HepG2 (cell line): ENCODE measurements around the gene PIM3. TPM values are rescaled to one million over a fixed set of nuclear protein-coding genes. Genes with fewer than 3 reads are reported as not detected.

Experiments
- HIVEP1 ChIP-seq: sonication (generic); formaldehyde crosslinking; IDR thresholded peaks from 2 replicates; pipeline ENCODE4 v1.4.0; 2020; ENCODE audit warnings: mild to moderate bottlenecking, missing genetic modification reagents
- ONECUT2 ChIP-seq: sonication (generic); formaldehyde crosslinking; IDR thresholded peaks from 2 replicates; pipeline ENCODE4 v1.4.0; 2020; ENCODE audit warnings: missing genetic modification reagents
- PCBP1 ChIP-seq: fragments of 200-400 bp; formaldehyde crosslinking; IDR thresholded peaks from 2 replicates; pipeline ENCODE4 v1.6.1; 2017; ENCODE audit warnings: mild to moderate bottlenecking, low read depth, low read length, borderline replicate concordance
- RARA ChIP-seq: IDR thresholded peaks from 2 replicates; pipeline ENCODE4 v1.6.1; 2016; ENCODE audit warnings: missing genetic modification reagents, missing compliant biosample characterization
- TARDBP ChIP-seq: sonication (generic); formaldehyde crosslinking; IDR thresholded peaks from 2 replicates; pipeline ENCODE4 v1.8.0; 2022; ENCODE audit warnings: mild to moderate bottlenecking, missing genetic modification reagents
- ZKSCAN5 ChIP-seq: sonication (generic); formaldehyde crosslinking; IDR thresholded peaks from 2 replicates; pipeline ENCODE4 v1.5.1; 2020; ENCODE audit warnings: mild to moderate bottlenecking, missing genetic modification reagents
- ZNF569 ChIP-seq: sonication (generic); formaldehyde crosslinking; IDR thresholded peaks from 2 replicates; pipeline ENCODE4 v1.5.0; 2020; ENCODE audit warnings: mild to moderate bottlenecking, missing genetic modification reagents, moderate library complexity, borderline replicate concordance
- polyA plus RNA-seq, 8 experiments: library from polyadenylated mRNA; depleted of rRNA in 3 of 8; stranded (reverse) in 7 of 8; unstranded in 1 of 8; fragments of >200 nt; fragmentation: Illumina TruSeq in 4 of 8; extraction: Trizol in 4 of 8; gene quantifications; 2 replicates each; pipeline versions ENCODE4 v1.2.1 to v1.2.3, GENCODE V29; 2011 to 2016; ENCODE audit warnings: low read depth in 4 of 8, missing spikeins in 1 of 8, mixed read lengths in 1 of 8; ENCODE audit not compliant: insufficient read depth in 1 of 8
- total RNA-seq, 5 experiments: library from RNA; depleted of rRNA; stranded (reverse); fragments of >200 nt; fragmentation: Illumina TruSeq; extraction: Trizol; gene quantifications; 2 replicates each; pipeline ENCODE4 v1.2.3, GENCODE V29; 2016; ENCODE audit warnings: low read depth in 1 of 5
- TF ChIP-seq, protein P1 (sequence below): sonication (generic); formaldehyde crosslinking; IDR thresholded peaks from 2 replicates; pipeline ENCODE4 v1.4.0; 2020; ENCODE audit warnings: low read depth, mild to moderate bottlenecking, missing genetic modification reagents
- TF ChIP-seq, protein P2 (sequence below): IDR thresholded peaks from 2 replicates; pipeline ENCODE4 v1.6.1; 2016; ENCODE audit warnings: missing compliant biosample characterization, missing genetic modification reagents, borderline replicate concordance
- TF ChIP-seq, protein P3 (sequence below): sonication (generic); formaldehyde crosslinking; IDR thresholded peaks from 2 replicates; pipeline ENCODE4 v1.8.0; 2022; ENCODE audit warnings: missing genetic modification reagents, mild to moderate bottlenecking, borderline replicate concordance
- TF ChIP-seq, protein P4 (sequence below): sonication (generic); formaldehyde crosslinking; IDR thresholded peaks from 2 replicates; pipeline ENCODE4 v1.5.0; 2020; ENCODE audit warnings: mild to moderate bottlenecking, missing genetic modification reagents
- TF ChIP-seq, protein P5 (sequence below): sonication (generic); formaldehyde crosslinking; IDR thresholded peaks from 2 replicates; pipeline ENCODE4 v1.8.0; 2022; ENCODE audit warnings: missing genetic modification reagents, low read depth, mild to moderate bottlenecking, borderline replicate concordance
- TF ChIP-seq, protein P6 (sequence below): sonication (generic); formaldehyde crosslinking; IDR thresholded peaks from one replicate; pipeline ENCODE4 v1.5.1; 2020; ENCODE audit warnings: mild to moderate bottlenecking, missing genetic modification reagents; ENCODE audit errors: not compliant biosample characterization

The PIM3 gene
- total and polyA plus RNA-seq, 2 of the 13 experiments (the other 11 are each of a cell fraction or from before 2014, with no cell fraction given) = 21.6 to 31.2 TPM

DNA sequence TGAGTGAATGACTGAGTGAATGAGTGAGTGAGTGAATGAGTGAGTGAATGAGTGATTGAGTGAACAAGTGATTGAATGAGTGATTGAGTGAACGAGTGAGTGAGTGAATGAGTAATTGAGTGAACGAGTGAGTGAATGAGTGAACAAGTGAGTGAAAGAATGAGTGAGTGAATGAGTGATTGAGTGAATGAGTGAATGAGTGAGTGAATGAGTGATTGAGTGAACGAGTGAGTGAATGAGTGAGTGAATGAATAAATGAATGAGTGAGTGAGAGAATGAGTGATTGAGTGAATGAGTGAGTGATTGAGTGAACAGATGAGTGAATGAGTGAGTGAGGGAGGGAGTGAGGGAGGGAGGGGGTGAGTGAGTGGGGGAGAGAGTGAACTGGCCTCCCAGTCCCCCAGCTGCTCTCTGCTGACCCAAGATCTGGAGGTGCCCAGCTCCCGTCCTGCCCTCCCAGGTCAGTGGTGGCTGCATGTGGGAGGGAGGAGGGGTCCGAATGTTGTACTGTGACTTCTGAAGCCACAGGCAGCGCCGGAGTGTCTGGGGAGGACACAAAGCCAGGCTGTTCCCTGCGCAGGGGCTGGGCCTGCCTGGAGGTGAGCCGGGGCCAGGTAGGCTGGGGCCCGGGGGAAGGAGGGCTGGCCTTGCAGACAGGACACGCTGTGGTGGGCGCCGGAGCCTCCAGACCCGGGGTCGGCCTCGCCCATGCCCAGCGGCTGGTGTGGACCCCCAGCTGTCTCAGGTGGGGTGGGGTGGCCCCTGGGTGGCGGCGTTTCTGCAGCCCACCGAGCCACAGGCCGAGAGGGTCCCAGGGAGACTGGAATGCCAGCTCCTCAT is 17.8 kb upstream of the PIM3 start (continued):
- TF ChIP-seq, protein P1, sequence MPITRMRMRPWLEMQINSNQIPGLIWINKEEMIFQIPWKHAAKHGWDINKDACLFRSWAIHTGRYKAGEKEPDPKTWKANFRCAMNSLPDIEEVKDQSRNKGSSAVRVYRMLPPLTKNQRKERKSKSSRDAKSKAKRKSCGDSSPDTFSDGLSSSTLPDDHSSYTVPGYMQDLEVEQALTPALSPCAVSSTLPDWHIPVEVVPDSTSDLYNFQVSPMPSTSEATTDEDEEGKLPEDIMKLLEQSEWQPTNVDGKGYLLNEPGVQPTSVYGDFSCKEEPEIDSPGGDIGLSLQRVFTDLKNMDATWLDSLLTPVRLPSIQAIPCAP = no peak
- TF ChIP-seq TARDBP (CRISPR knock-in tag) (peak; percentile 77; the same call in 1 of the 2 replicates), HIVEP1 (CRISPR knock-in tag) (peak; percentile 45; the same call in 1 of the 2 replicates), ONECUT2 (CRISPR knock-in tag) (no peak), ZKSCAN5 (0 out of 2 replicates have a peak, but pooled peaks have one; percentile 54), RARA (CRISPR knock-in tag) (peak; percentile 70), ZNF569 (CRISPR knock-in tag) (no peak), PCBP1 (no peak)
- TF ChIP-seq, protein P2, sequence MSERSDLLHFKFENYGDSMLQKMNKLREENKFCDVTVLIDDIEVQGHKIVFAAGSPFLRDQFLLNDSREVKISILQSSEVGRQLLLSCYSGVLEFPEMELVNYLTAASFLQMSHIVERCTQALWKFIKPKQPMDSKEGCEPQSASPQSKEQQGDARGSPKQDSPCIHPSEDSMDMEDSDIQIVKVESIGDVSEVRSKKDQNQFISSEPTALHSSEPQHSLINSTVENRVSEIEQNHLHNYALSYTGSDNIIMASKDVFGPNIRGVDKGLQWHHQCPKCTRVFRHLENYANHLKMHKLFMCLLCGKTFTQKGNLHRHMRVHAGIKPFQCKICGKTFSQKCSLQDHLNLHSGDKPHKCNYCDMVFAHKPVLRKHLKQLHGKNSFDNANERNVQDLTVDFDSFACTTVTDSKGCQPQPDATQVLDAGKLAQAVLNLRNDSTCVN (CRISPR knock-in tag) = 0 out of 2 replicates have a peak, but pooled peaks have one; percentile 25
- TF ChIP-seq, protein P3, sequence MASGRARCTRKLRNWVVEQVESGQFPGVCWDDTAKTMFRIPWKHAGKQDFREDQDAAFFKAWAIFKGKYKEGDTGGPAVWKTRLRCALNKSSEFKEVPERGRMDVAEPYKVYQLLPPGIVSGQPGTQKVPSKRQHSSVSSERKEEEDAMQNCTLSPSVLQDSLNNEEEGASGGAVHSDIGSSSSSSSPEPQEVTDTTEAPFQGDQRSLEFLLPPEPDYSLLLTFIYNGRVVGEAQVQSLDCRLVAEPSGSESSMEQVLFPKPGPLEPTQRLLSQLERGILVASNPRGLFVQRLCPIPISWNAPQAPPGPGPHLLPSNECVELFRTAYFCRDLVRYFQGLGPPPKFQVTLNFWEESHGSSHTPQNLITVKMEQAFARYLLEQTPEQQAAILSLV = no peak
- TF ChIP-seq, protein P4, sequence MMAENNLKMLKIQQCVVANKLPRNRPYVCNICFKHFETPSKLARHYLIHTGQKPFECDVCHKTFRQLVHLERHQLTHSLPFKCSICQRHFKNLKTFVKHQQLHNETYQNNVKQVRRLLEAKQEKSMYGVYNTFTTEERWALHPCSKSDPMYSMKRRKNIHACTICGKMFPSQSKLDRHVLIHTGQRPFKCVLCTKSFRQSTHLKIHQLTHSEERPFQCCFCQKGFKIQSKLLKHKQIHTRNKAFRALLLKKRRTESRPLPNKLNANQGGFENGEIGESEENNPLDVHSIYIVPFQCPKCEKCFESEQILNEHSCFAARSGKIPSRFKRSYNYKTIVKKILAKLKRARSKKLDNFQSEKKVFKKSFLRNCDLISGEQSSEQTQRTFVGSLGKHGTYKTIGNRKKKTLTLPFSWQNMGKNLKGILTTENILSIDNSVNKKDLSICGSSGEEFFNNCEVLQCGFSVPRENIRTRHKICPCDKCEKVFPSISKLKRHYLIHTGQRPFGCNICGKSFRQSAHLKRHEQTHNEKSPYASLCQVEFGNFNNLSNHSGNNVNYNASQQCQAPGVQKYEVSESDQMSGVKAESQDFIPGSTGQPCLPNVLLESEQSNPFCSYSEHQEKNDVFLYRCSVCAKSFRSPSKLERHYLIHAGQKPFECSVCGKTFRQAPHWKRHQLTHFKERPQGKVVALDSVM (CRISPR knock-in tag) = no peak
- TF ChIP-seq, protein P5, sequence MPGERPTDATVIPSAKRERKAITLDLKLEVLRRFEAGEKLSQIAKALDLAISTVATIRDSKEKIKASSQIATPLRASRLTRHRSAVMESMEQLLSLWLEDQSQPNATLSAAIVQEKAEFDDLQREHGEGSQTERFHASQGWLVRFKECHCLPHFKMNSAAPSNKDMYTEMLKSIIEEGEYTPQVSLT (CRISPR knock-in tag) = no peak
- TF ChIP-seq, protein P6, sequence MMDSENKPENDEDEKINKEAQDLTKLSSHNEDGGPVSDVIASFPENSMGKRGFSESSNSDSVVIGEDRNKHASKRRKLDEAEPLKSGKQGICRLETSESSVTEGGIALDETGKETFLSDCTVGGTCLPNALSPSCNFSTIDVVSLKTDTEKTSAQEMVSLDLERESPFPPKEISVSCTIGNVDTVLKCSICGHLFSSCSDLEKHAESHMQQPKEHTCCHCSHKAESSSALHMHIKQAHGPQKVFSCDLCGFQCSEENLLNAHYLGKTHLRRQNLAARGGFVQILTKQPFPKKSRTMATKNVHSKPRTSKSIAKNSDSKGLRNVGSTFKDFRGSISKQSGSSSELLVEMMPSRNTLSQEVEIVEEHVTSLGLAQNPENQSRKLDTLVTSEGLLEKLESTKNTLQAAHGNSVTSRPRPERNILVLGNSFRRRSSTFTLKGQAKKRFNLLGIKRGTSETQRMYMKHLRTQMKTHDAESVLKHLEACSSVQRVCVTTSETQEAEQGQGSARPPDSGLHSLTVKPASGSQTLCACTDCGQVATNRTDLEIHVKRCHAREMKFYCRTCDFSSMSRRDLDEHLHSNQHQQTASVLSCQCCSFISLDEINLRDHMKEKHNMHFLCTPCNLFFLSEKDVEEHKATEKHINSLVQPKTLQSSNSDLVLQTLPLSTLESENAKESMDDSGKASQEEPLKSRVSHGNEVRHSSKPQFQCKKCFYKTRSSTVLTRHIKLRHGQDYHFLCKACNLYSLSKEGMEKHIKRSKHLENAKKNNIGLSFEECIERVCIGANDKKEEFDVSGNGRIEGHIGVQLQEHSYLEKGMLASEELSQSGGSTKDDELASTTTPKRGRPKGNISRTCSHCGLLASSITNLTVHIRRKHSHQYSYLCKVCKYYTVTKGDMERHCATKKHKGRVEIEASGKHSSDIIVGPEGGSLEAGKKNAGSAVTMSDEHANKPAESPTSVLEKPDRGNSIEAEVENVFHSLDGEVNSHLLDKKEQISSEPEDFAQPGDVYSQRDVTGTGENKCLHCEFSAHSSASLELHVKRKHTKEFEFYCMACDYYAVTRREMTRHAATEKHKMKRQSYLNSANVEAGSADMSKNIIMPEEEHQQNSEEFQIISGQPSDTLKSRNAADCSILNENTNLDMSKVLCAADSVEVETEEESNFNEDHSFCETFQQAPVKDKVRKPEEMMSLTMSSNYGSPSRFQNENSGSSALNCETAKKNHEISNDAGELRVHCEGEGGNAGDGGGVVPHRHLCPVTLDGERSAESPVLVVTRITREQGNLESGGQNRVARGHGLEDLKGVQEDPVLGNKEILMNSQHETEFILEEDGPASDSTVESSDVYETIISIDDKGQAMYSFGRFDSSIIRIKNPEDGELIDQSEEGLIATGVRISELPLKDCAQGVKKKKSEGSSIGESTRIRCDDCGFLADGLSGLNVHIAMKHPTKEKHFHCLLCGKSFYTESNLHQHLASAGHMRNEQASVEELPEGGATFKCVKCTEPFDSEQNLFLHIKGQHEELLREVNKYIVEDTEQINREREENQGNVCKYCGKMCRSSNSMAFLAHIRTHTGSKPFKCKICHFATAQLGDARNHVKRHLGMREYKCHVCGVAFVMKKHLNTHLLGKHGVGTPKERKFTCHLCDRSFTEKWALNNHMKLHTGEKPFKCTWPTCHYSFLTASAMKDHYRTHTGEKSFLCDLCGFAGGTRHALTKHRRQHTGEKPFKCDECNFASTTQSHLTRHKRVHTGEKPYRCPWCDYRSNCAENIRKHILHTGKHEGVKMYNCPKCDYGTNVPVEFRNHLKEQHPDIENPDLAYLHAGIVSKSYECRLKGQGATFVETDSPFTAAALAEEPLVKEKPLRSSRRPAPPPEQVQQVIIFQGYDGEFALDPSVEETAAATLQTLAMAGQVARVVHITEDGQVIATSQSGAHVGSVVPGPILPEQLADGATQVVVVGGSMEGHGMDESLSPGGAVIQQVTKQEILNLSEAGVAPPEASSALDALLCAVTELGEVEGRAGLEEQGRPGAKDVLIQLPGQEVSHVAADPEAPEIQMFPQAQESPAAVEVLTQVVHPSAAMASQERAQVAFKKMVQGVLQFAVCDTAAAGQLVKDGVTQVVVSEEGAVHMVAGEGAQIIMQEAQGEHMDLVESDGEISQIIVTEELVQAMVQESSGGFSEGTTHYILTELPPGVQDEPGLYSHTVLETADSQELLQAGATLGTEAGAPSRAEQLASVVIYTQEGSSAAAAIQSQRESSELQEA = no peak
